ENCODE results near the gene IL20RA. TPM values are rescaled to one million over a fixed set of nuclear protein-coding genes. Genes with fewer than 3 reads are reported as not detected.

The IL20RA gene
- total RNA-seq, 2 donors from 2014 or later = 11.8 to 13.4 TPM

GRCh38 chr6:137051790-137052472, 7.2 kb upstream of the IL20RA start:
- peak; percentile 62 for ATAC-seq

GRCh38 chr6:137049095-137049494, 4.3 kb upstream of the IL20RA start:
- peak; percentile 48 for ATAC-seq
- intact Hi-C loops (cut with DNase I, micrococcal nuclease) = no loop called here
- no peak for DNase-seq

More at GRCh38 chr6:137051790-137052472, 7.2 kb upstream of the IL20RA start:
- intact Hi-C loops (cut with DNase I, micrococcal nuclease) = no loop called here
- DNase-seq = no peak

GRCh38 chr6:137046871-137047412, 2.2 kb upstream of the IL20RA start:
- intact Hi-C loops (cut with DNase I, micrococcal nuclease) = no loop called here
- ATAC-seq = no peak
- DNase-seq = no peak

GRCh38 chr6:137045222-137045789, 541 bp upstream of the IL20RA start:
- DNase-seq (no peak), ATAC-seq (peak; percentile 45)
- intact Hi-C loops (cut with DNase I, micrococcal nuclease) = no loop called here

GRCh38 chr6:137043710-137044365, 927 bp downstream of the IL20RA start:
- intact Hi-C loops (cut with DNase I, micrococcal nuclease) = no loop called here
- ATAC-seq (peak; percentile 51), DNase-seq (no peak)

GRCh38 chr6:137040393-137040792, 4.4 kb downstream of the IL20RA start:
- ATAC-seq = no peak
- intact Hi-C loops (cut with DNase I, micrococcal nuclease) = no loop called here
- DNase-seq = no peak

- intact Hi-C loops (cut with DNase I, micrococcal nuclease) = no loop called here
- DNase-seq = peak in 1 of 2 donors; percentile 63
- peak; percentile 28 for ATAC-seq
These were observed 5.8 kb downstream of the IL20RA start for GRCh38 chr6:137039010-137039409.

- ATAC-seq = peak; percentile 80
These were observed 8.0 kb downstream of the IL20RA start for GRCh38 chr6:137036566-137037300.

GRCh38 chr6:137033828-137034227, 10.9 kb downstream of the IL20RA start:
- ATAC-seq (no peak), DNase-seq (no peak)
- intact Hi-C loops (cut with DNase I, micrococcal nuclease) = no loop called here

More at GRCh38 chr6:137036566-137037300, 8.0 kb downstream of the IL20RA start:
- intact Hi-C loops (cut with DNase I, micrococcal nuclease) = no loop called here
- DNase-seq = peak; percentile 52 to 70

GRCh38 chr6:137031122-137031521, 13.6 kb downstream of the IL20RA start:
- DNase-seq (no peak), ATAC-seq (peak; percentile 74)
- intact Hi-C loops (cut with DNase I, micrococcal nuclease) = no loop called here

- no peak for ATAC-seq
- intact Hi-C loops (cut with DNase I, micrococcal nuclease) = no loop called here
- DNase-seq = no peak
These were observed 15.9 kb downstream of the IL20RA start for GRCh38 chr6:137028912-137029311.

- DNase-seq (no peak), ATAC-seq (peak; percentile 84)
- intact Hi-C loops (cut with DNase I, micrococcal nuclease) = loop anchor here in 1 of 2 donors (2.0 kb wide), 1 partner anchor 67 kb away; no protein-coding TSS in a partner anchor
These were observed 18.7 kb downstream of the IL20RA start for GRCh38 chr6:137025786-137026730.

GRCh38 chr6:137024237-137024990, 20.4 kb downstream of the IL20RA start:
- DNase-seq (no peak), ATAC-seq (peak; percentile 35)
- intact Hi-C loops (cut with DNase I, micrococcal nuclease) = loop anchor here in 1 of 2 donors (2.0 kb wide), 1 partner anchor 66 kb away; no protein-coding TSS in a partner anchor

- intact Hi-C loops (cut with DNase I, micrococcal nuclease) = no loop called here
- DNase-seq (no peak), ATAC-seq (no peak)
These were observed 24.0 kb downstream of the IL20RA start for GRCh38 chr6:137020776-137021175.

- ATAC-seq = no peak
- intact Hi-C loops (cut with DNase I, micrococcal nuclease) = no loop called here
These were observed 25.1 kb downstream of the IL20RA start for GRCh38 chr6:137019476-137020272.

GRCh38 chr6:137017081-137017480, 27.7 kb downstream of the IL20RA start:
- DNase-seq = no peak
- intact Hi-C loops (cut with DNase I, micrococcal nuclease) = no loop called here

More at GRCh38 chr6:137019476-137020272, 25.1 kb downstream of the IL20RA start:
- no peak for DNase-seq

More at GRCh38 chr6:137017081-137017480, 27.7 kb downstream of the IL20RA start:
- no peak for ATAC-seq

All from left colon (tissue), 2 donors.